Gastrocnemius medialis (tissue), 4 donors: ENCODE data around the gene GMPR2.
"Not testable (repeated sequence)": the region's sequence is repeated elsewhere in the genome, so short reads cannot be mapped to it uniquely, and the experiment has no call there.

ENCODE experiments used
- POLR2A ChIP-seq, 2 donors: fragments of 450-650 bp; IDR thresholded peaks; one replicate each; pipeline ENCODE4 v1.6.1; 2017; ENCODE audit warnings: antibody characterized with exemption in 2 of 2, mild to moderate bottlenecking in 2 of 2, moderate library complexity in 2 of 2
- TF ChIP-seq, protein P1 (sequence below), 5 experiments: fragments of 450-650 bp in 3 of 5; fragments of 200-600 bp in 2 of 5; sonication (generic) in 2 of 5; IDR thresholded peaks in 4 of 5; conservative IDR thresholded peaks in 1 of 5; 1 replicate in 4 of 5; 2 replicates in 1 of 5; pipeline ENCODE4 v1.5.1; 2016 to 2019; ENCODE audit warnings: antibody characterized with exemption in 5 of 5, mild to moderate bottlenecking in 3 of 5, moderate library complexity in 3 of 5

- TF ChIP-seq POLR2A (IDR thresholded peaks at IDR 0.05) = not testable (repeated sequence)
- TF ChIP-seq, protein P1, sequence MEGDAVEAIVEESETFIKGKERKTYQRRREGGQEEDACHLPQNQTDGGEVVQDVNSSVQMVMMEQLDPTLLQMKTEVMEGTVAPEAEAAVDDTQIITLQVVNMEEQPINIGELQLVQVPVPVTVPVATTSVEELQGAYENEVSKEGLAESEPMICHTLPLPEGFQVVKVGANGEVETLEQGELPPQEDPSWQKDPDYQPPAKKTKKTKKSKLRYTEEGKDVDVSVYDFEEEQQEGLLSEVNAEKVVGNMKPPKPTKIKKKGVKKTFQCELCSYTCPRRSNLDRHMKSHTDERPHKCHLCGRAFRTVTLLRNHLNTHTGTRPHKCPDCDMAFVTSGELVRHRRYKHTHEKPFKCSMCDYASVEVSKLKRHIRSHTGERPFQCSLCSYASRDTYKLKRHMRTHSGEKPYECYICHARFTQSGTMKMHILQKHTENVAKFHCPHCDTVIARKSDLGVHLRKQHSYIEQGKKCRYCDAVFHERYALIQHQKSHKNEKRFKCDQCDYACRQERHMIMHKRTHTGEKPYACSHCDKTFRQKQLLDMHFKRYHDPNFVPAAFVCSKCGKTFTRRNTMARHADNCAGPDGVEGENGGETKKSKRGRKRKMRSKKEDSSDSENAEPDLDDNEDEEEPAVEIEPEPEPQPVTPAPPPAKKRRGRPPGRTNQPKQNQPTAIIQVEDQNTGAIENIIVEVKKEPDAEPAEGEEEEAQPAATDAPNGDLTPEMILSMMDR (IDR thresholded peaks at IDR 0.05 in 4 of 5, conservative IDR thresholded peaks at IDR 0.05 in 1 of 5) = not testable (repeated sequence)
These were observed 30.2 kb upstream of the GMPR2 start for GRCh38 chr14:24202538-24202937.
